ENCODE measurements around the gene CCK.

The CCK gene

DNA sequence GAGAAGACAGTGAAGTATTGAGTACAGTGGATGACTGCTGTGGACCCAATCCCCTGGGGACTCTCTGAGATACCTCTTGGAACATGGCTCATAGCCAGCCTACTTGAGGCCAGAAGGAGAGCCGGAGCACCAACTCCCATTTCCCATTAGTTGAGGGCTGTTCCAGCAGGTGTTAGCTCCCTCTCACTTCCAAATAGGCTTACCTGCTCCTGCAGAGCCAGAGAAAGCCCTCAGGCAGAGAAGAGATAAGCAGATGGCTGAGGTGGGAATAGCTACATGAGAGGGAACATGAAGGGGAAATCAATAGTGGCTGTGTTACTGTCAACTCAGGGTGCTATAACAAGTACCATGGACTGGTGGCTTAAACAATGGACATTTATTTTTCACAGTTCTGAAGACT, 4.6 kb upstream of the CCK start:
- no peaks in the 10 kb centered on the region for H3K4me1 ChIP-seq (ENCODE audit: control insufficient read depth, insufficient read depth, low read length, poor library complexity, severe bottlenecking)
- no peaks in the 10 kb centered on the region for H3K36me3 ChIP-seq (ENCODE audit: control insufficient read depth, insufficient read depth, low read length)
- no peaks in the 10 kb centered on the region for H3K9me3 ChIP-seq (ENCODE audit: control insufficient read depth, low read length)
- H3K4me3 ChIP-seq (ENCODE audit: insufficient read depth, low read depth, low read length, poor library complexity, severe bottlenecking) = no peak overlapping the region
- H3K27ac ChIP-seq (ENCODE audit: insufficient read depth, low read length, poor library complexity, severe bottlenecking) = no peak overlapping the region
- no peak for DNase-seq
- peaks cover 4% of the 10 kb centered on the region for H3K27me3 ChIP-seq (replicated peaks; ENCODE audit: control insufficient read depth, insufficient read depth, low read length, poor library complexity, severe bottlenecking)

DNA sequence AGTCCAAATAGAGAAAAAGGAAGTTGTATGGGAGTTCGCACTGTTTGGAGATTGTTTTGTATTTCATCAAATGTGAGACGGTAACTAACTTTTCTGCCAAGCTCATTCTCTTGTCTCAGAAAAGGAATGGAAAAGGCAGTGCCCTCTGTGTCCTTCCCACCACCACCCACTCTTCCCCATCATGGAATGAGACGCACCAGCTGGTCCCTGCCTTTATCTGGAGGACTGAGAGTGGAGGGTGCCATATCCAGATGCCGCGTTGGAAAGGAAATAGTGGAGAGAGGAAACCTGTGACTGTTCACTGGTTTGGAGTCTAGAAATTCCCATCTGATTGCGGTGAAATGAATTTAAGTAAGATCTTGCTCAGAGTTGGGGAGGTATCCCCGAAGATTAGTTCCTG, 3.7 kb upstream of the CCK start:
- H3K36me3 ChIP-seq (ENCODE audit: control insufficient read depth, insufficient read depth, low read length) = no peaks in the 10 kb centered on the region
- no peaks in the 10 kb centered on the region for H3K9me3 ChIP-seq (ENCODE audit: control insufficient read depth, low read length)
- H3K27ac ChIP-seq (ENCODE audit: insufficient read depth, low read length, poor library complexity, severe bottlenecking) = no peak overlapping the region
- H3K4me1 ChIP-seq (ENCODE audit: control insufficient read depth, insufficient read depth, low read length, poor library complexity, severe bottlenecking) = no peaks in the 10 kb centered on the region
- DNase-seq = no peak
- H3K4me3 ChIP-seq (ENCODE audit: insufficient read depth, low read depth, low read length, poor library complexity, severe bottlenecking) = no peak overlapping the region
- peaks cover 8% of the 10 kb centered on the region for H3K27me3 ChIP-seq (replicated peaks; ENCODE audit: control insufficient read depth, insufficient read depth, low read length, poor library complexity, severe bottlenecking)

DNA sequence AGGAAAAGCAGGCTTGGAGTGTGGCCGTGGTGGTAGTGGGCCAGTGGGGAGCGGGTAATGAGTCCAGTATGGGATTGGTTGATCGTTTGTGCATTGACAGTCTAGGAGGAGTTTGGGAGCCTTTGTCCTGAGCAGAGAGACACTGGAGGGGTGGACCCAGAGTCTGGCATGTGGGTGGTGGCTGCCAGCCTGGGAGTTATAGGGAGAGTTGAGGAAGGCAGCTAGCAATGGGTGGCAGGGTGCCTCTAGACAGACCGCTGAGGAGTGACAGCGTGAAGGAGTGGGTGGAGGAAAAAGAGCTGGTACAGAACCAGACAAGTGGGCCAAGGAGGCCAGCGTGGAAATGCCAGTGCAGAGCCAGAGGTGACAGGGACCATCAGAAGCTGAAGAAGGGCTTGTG, 1.9 kb upstream of the CCK start:
- Histone ChIP-seq H3K4me3 (ENCODE audit: insufficient read depth, low read depth, low read length, poor library complexity, severe bottlenecking) (no peak overlapping the region), H3K4me1 (ENCODE audit: control insufficient read depth, insufficient read depth, low read length, poor library complexity, severe bottlenecking) (peaks cover 4% of the 10 kb centered on the region), H3K36me3 (ENCODE audit: control insufficient read depth, insufficient read depth, low read length) (no peaks in the 10 kb centered on the region), H3K9me3 (ENCODE audit: control insufficient read depth, low read length) (no peaks in the 10 kb centered on the region), H3K27me3 (replicated peaks; ENCODE audit: control insufficient read depth, insufficient read depth, low read length, poor library complexity, severe bottlenecking) (peaks cover 18% of the 10 kb centered on the region), H3K27ac (ENCODE audit: insufficient read depth, low read length, poor library complexity, severe bottlenecking) (no peak overlapping the region)
- no peak for DNase-seq

DNA sequence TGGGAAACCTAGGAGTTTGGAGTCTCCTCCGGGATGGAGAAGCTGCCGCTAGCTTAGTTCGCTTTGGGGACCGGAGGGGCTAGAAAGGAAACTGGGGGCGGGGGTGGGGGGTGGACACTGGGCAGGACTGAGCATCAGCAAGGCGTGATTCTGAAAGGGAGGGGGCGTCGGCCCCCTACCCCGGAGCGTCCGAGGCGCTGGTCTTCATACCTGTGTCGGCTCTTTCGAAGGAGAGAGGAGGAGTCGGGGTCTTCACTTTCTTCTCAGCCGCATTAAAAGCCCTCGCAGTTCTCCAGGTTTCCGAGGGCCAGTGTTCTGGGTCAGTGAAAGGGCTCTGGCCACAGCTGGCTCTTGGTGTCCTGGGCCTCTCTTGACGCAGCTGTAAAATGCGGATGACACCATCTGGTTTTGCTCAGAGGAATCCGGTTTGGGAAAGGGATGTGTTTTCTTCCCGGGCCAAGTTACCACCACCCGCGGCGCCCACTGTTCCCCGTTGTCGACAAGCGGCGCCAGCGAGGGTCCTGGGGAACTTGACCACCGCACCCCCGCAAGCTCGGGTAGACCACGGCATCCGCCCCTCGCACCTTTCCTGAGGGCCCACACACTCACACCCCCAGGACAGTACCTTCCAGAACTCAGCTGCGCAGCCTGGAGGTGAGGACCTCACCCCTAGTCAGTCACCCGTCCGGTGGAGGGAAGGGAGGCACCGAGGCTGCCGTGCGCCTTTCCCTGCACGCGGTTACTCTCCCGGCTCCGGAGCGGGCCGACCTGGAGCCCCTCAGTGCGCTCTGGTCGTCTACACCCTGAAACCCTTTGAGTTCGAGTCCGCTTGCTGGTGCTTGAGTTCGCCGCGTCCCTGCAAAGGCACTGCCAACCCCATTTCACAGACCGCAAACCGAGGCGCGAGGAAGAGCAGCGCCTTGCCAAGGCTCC, 660 bp downstream of the CCK start:
- Histone ChIP-seq H3K27me3 (replicated peaks; ENCODE audit: control insufficient read depth, insufficient read depth, low read length, poor library complexity, severe bottlenecking) (peaks cover 21% of the 10 kb centered on the region), H3K4me1 (ENCODE audit: control insufficient read depth, insufficient read depth, low read length, poor library complexity, severe bottlenecking) (peaks cover 4% of the 10 kb centered on the region), H3K4me3 (ENCODE audit: insufficient read depth, low read depth, low read length, poor library complexity, severe bottlenecking) (no peak overlapping the region), H3K9me3 (ENCODE audit: control insufficient read depth, low read length) (no peaks in the 10 kb centered on the region), H3K36me3 (ENCODE audit: control insufficient read depth, insufficient read depth, low read length) (no peaks in the 10 kb centered on the region), H3K27ac (ENCODE audit: insufficient read depth, low read length, poor library complexity, severe bottlenecking) (no peak overlapping the region)
- DNase-seq = no peak

DNA sequence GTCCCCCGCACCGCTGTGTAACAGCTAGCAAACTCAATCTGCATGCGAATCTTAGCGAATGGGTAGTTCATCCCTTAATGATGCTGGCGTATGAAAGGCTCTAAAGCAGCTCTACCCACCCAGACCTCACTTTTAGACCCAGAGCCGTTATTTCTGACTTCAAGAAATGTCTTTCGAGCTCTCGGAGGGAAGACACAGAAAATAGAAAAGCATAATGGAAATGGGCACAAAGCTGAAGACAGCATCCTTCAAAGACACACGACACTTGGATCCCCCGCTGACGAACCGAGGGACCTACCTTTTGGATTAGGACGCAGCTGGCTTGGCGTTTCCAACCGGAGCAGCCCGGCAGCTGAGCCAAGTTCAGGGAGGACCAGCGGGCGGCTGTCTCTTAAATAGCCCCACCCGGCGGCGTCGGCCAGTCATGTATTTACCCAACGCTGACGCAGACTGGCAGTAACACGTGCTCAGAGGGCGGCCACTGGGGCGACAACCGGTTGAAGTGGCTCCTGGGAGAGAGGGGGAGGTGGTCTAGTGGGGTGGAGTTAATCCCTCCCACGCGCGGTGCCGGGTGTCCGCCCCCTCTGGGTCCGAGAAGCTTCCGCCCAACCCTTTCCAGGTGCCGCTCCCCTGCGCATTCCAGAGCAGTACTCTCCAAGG, 1.5 kb downstream of the CCK start:
- H3K27ac ChIP-seq (ENCODE audit: insufficient read depth, low read length, poor library complexity, severe bottlenecking) = no peak overlapping the region
- no peak for DNase-seq
- H3K36me3 ChIP-seq (ENCODE audit: control insufficient read depth, insufficient read depth, low read length) = no peaks in the 10 kb centered on the region
- H3K9me3 ChIP-seq (ENCODE audit: control insufficient read depth, low read length) = no peaks in the 10 kb centered on the region
- no peak overlapping the region for H3K4me3 ChIP-seq (ENCODE audit: insufficient read depth, low read depth, low read length, poor library complexity, severe bottlenecking)
- H3K27me3 ChIP-seq (replicated peaks; ENCODE audit: control insufficient read depth, insufficient read depth, low read length, poor library complexity, severe bottlenecking) = peaks cover 21% of the 10 kb centered on the region
- peaks cover 4% of the 10 kb centered on the region for H3K4me1 ChIP-seq (ENCODE audit: control insufficient read depth, insufficient read depth, low read length, poor library complexity, severe bottlenecking)

DNA sequence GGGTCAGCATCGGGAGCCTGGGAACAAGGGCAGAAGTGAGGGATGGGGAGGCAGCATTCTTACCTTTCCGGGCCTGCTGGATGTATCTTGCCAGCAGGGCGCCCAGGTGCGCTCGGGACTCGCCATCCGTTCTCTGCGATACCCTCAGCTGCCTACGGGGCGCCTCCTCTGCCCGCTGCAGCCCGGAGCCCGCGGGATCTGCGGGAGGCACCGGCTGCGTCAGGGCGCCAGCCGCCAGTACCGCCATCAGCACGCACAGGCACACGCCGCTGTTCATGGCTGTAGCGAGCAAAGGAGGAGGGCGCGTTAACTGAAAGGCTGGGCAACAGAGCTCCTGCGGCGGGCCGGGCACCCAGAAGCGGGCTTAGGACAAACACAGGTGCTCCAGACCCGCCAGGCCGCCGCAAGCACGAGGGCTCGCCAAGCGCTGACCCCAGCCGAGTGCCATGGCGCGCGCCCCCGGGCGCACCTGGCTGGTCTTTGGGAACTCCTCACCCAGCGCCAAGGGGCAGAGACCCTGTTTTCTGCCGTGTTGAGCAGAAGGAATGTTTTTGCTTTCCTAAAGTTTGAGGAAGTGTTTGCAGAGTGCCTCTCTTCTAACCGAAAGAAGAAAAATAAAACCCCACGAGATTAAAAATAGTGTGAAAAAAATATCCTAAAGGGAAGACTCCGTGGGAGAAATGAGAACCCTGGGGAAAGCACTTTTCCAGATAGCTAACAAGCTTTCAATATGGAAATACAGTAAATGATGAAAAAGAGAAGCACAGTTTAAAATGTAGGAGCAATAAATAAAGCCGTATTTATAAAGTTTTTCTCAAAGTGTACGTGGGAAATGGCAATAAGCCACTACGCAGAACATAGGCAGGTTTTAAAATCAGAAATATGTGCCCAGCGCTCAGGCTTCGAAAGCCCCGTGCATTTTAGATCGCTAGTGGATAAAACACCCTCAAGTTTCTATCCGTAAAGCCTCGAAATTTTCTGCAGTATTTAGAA, 2.3 kb downstream of the CCK start:
- no peak overlapping the region for H3K27ac ChIP-seq (ENCODE audit: insufficient read depth, low read length, poor library complexity, severe bottlenecking)
- H3K27me3 ChIP-seq (replicated peaks; ENCODE audit: control insufficient read depth, insufficient read depth, low read length, poor library complexity, severe bottlenecking) = peaks cover 21% of the 10 kb centered on the region
- no peak for DNase-seq
- no peak overlapping the region for H3K4me3 ChIP-seq (ENCODE audit: insufficient read depth, low read depth, low read length, poor library complexity, severe bottlenecking)
- H3K9me3 ChIP-seq (ENCODE audit: control insufficient read depth, low read length) = no peaks in the 10 kb centered on the region
- no peaks in the 10 kb centered on the region for H3K36me3 ChIP-seq (ENCODE audit: control insufficient read depth, insufficient read depth, low read length)
- H3K4me1 ChIP-seq (ENCODE audit: control insufficient read depth, insufficient read depth, low read length, poor library complexity, severe bottlenecking) = peaks cover 4% of the 10 kb centered on the region

DNA sequence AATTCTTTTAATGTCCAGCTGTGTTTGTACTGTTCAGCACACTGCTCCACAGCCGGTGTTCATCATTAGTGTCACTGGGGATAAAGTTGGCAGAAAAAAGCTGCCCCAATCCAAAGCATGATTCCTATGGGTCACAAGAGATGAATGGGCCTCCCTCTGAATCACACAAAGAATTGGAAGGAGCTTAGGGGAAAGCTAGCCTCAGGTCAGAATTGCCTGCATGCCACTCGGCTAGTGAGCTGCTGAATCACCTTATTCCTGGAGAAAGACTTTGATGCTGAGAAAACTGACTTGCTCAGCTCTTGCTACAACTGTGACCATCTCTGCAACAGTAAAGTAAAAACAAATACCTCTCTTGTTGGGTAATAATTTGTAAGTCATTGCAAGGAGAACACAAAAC, 3.5 kb downstream of the CCK start:
- H3K27ac ChIP-seq (ENCODE audit: insufficient read depth, low read length, poor library complexity, severe bottlenecking) = no peak overlapping the region
- H3K36me3 ChIP-seq (ENCODE audit: control insufficient read depth, insufficient read depth, low read length) = no peaks in the 10 kb centered on the region
- H3K4me1 ChIP-seq (ENCODE audit: control insufficient read depth, insufficient read depth, low read length, poor library complexity, severe bottlenecking) = peaks cover 4% of the 10 kb centered on the region
- peaks cover 21% of the 10 kb centered on the region for H3K27me3 ChIP-seq (replicated peaks; ENCODE audit: control insufficient read depth, insufficient read depth, low read length, poor library complexity, severe bottlenecking)
- H3K4me3 ChIP-seq (ENCODE audit: insufficient read depth, low read depth, low read length, poor library complexity, severe bottlenecking) = no peak overlapping the region
- H3K9me3 ChIP-seq (ENCODE audit: control insufficient read depth, low read length) = no peaks in the 10 kb centered on the region
- DNase-seq = no peak

DNA sequence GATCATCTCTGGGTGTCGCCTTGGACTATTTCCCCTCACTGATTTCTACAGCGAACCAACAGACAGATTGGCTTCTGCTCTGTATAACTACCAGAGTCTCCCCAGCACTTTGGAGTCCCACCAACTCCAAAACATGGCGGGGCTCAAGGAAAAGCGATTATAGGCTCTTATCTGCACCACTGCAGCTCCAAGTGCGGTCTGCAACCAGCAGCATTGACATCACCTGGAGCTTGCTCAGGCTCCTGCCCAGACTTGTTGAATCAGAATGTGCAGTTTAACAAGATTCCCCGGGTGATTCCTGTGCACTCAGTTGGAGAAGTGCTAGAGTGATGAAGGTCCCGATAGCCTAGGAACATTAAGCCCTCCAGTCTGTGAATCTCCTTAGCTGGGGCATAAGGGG, 9.0 kb downstream of the CCK start:
- Histone ChIP-seq H3K27me3 (replicated peaks; ENCODE audit: control insufficient read depth, insufficient read depth, low read length, poor library complexity, severe bottlenecking) (no peaks in the 10 kb centered on the region), H3K9me3 (ENCODE audit: control insufficient read depth, low read length) (no peaks in the 10 kb centered on the region), H3K36me3 (ENCODE audit: control insufficient read depth, insufficient read depth, low read length) (no peaks in the 10 kb centered on the region), H3K4me3 (ENCODE audit: insufficient read depth, low read depth, low read length, poor library complexity, severe bottlenecking) (no peak overlapping the region), H3K4me1 (ENCODE audit: control insufficient read depth, insufficient read depth, low read length, poor library complexity, severe bottlenecking) (no peaks in the 10 kb centered on the region), H3K27ac (ENCODE audit: insufficient read depth, low read length, poor library complexity, severe bottlenecking) (no peak overlapping the region)
- DNase-seq = no peak

DNA sequence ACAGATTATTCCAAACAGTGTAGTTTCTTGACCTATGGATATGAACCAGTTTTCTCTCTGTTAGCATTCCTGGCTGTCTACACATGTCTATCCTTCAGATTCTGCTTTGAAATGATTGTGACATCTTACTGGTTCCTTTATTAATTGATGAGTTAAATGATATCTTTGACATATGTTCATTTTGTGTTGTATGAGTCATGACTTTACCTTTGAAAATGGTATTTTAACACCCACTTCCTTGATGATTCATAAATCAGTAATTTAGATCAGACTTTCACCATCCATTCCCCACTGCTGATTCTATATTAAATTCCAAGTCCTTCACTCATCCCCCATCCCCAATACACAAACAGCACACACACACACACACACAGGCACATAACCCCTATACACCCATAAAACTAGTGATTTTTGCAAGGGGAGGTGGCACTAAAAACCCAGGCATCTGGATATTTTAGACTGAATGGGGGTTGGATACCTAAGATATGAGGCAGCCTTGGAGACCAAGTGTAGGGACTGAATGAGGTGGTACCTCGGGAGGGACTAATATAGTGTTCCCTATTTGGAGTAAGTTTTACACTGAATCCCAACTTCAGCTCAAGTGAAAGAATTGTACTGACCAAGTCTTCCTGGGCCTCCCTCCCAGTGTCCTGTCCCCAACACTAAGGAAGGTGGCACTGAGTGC, 9.7 kb downstream of the CCK start:
- H3K27me3 ChIP-seq (replicated peaks; ENCODE audit: control insufficient read depth, insufficient read depth, low read length, poor library complexity, severe bottlenecking) = no peaks in the 10 kb centered on the region
- H3K4me3 ChIP-seq (ENCODE audit: insufficient read depth, low read depth, low read length, poor library complexity, severe bottlenecking) = no peak overlapping the region
- H3K9me3 ChIP-seq (ENCODE audit: control insufficient read depth, low read length) = no peaks in the 10 kb centered on the region
- no peaks in the 10 kb centered on the region for H3K36me3 ChIP-seq (ENCODE audit: control insufficient read depth, insufficient read depth, low read length)
- H3K4me1 ChIP-seq (ENCODE audit: control insufficient read depth, insufficient read depth, low read length, poor library complexity, severe bottlenecking) = no peaks in the 10 kb centered on the region
- no peak overlapping the region for H3K27ac ChIP-seq (ENCODE audit: insufficient read depth, low read length, poor library complexity, severe bottlenecking)
- DNase-seq = no peak
